ENCODE measurements around the gene DGCR8.

Gene DGCR8

GRCh38 chr22:20093418-20094196 lies 13.6 kb downstream of the DGCR8 start:
- no peak for DNase-seq (ENCODE audit: low read depth)
- H3K4me3 ChIP-seq (ENCODE audit: low read depth, low read length), result no peak overlapping the region
- no peak for TF ChIP-seq CTCF (conservative IDR thresholded peaks at IDR 0.05; ENCODE audit: low read depth, low read length)

GRCh38 chr22:20094197-20094807 lies 14.3 kb downstream of the DGCR8 start:
- TF ChIP-seq CTCF (conservative IDR thresholded peaks at IDR 0.05; ENCODE audit: low read depth, low read length), result no peak
- no peak for DNase-seq (ENCODE audit: low read depth)
- H3K4me3 ChIP-seq (ENCODE audit: low read depth, low read length), result no peak overlapping the region

- TF ChIP-seq CTCF (conservative IDR thresholded peaks at IDR 0.05; ENCODE audit: low read depth, low read length), result no peak
- H3K4me3 ChIP-seq (ENCODE audit: low read depth, low read length), result no peak overlapping the region
- no peak for DNase-seq (ENCODE audit: low read depth)
Measured at GRCh38 chr22:20095521-20095920, 15.5 kb downstream of the DGCR8 start.

- H3K4me3 ChIP-seq (ENCODE audit: low read depth, low read length), result no peak overlapping the region
- no peak for TF ChIP-seq CTCF (conservative IDR thresholded peaks at IDR 0.05; ENCODE audit: low read depth, low read length)
- no peak for DNase-seq (ENCODE audit: low read depth)
Measured at GRCh38 chr22:20096574-20097420, 16.8 kb downstream of the DGCR8 start.

- no peak for DNase-seq (ENCODE audit: low read depth)
- TF ChIP-seq CTCF (conservative IDR thresholded peaks at IDR 0.05; ENCODE audit: low read depth, low read length), result no peak
- H3K4me3 ChIP-seq (ENCODE audit: low read depth, low read length), result no peak overlapping the region
Measured at GRCh38 chr22:20099099-20099711, 19.2 kb downstream of the DGCR8 start.

GRCh38 chr22:20101638-20102037 lies 21.6 kb downstream of the DGCR8 start:
- DNase-seq (ENCODE audit: low read depth), result no peak
- no peak for TF ChIP-seq CTCF (conservative IDR thresholded peaks at IDR 0.05; ENCODE audit: low read depth, low read length)
- H3K4me3 ChIP-seq (ENCODE audit: low read depth, low read length), result no peak overlapping the region

All from choroid plexus epithelial cell (primary cell).